ENCODE results near the gene BMPR1B.
"Not testable (repeated sequence)": the region's sequence is repeated elsewhere in the genome, so short reads cannot be mapped to it uniquely, and the experiment has no call there.

BMPR1B gene

DNA sequence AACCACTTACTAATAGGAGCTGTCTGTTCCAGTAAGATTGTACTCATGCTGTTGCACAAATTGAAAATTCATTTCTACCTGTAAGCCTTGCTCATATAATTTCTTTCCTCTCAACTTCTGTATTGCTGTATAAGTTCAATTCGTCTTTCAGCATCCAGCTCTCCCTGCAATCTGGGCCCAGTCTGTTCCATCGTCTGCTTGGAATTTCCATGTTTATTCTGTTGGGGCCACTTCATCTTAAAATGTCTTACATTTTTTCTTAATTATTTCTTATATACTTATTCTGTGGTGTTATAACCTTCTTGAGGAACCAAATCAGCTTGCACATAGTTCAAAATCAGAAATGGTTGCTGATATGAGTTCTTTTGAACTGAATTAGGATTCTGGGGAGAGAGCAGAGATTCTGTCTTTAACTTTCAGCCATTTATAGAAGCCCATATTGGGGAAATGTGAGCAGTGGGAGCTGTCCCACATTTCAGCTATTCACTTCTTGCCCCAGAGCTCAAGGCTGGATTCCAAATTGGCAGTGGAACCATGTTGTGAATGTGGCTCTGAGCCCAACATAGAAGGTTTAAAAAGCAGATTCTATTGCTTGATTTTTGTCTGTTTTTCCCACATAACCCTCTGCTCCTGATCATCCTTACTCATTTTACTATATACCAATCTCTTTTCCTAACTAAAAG is 291.9 kb downstream of the BMPR1B start:
- DNase-seq, result no peak

DNA sequence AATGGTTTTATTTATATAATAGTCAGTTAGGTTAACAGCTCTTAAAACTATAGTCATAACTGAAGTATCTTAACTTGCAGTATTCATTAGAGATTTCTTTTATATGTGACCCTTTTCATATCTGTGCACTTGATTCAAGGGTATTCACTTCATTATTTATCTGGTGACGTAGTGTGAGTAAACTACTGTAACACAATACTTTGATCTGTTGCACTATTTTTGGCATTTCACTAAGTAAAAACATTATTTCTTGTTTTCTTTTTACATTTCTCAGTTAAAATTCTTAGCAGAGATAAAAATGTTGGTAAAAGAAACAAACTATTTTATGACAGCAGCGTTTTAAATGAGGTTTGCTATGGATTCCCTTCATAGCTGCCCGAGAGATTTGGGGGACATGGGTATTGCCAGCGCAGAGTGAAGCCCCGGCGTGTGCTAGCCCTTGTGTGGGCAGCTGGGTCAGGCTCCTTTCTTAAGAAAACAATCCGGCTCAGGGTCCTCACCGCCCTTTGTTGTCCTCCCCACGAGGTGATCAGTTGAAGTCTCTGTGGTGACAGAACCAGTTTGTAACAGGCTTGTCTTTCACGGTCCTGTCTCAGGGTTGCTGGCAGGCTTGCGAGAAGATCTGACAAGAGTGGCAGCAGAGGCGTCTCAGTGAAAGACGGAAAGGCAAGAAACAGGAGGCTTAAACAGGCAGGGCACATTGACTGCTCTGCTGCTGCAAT is 293.4 kb downstream of the BMPR1B start:
- DNase-seq, result no peak

DNA sequence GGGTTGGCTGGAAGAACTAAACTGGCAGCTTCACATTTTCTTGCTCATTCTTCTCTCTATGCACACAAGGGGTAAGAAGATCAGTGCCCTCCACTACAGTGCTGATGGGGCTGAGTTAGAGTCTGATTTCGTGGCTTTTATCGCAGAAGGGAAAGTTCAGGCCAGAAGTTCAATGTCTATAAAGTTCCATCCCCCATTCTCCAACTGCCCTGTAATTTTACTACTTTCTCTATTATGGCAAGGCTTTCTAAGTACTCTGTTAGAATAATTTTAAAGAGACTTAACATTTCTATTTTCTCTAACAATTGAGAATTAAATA is 293.9 kb downstream of the BMPR1B start:
- DNase-seq, result no peak

DNA sequence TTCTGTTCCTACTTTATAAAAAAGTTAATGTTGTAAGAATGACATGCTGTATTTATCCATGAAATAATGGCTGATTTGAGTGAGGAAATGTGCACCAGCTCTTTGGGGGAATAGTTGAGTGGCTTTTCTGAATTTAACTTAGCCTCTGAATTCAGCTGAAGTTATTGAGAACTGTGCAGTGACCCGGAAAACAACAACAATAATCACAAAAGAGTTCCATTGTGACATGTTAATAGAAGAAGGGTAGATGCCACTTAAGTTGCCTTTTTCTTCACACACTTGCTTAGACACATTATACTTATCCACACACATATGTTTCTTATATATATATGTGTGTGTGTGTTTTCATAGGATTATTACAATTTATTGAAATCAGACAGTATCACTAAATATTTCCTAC is 301.2 kb downstream of the BMPR1B start:
- no peak for DNase-seq

DNA sequence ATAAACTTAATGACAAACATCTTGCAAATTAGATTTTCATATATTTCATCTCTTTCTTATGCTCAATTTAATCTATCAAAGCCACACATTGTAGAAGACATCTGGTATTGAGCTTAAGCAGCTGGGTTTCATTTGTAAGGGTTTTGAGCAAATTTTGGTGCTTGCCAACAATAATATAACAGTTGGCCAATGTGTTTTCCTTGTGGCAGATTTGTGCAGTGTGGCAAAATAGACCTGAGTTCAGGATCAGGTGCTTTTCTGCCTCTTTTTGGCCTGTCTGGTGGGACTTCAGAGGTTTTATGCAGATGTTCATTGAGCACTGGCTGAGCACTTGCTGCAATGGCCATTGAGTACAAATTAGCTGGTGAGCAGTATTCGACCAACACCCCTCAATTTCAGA is 301.9 kb downstream of the BMPR1B start:
- DNase-seq, result no peak

DNA sequence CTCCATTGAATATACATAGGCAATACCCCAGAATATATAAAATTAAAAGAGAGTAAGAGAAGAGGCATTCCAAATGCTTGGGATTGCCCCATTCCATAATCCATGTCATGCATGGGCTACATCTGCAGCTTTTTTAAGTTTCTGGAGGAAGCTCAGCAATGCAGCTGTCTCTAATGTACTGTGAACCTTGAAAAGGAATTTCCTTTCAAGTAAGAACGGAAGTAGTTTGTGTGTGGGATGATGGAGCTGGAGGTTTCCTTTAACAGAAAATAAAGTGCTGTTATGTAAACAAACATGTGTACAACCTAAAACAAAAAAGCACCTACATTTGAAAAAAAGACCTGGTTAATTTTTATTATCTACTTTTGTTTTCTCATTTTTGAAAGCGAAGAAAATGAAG is 303.5 kb downstream of the BMPR1B start:
- peak; percentile 51 for DNase-seq

DNA sequence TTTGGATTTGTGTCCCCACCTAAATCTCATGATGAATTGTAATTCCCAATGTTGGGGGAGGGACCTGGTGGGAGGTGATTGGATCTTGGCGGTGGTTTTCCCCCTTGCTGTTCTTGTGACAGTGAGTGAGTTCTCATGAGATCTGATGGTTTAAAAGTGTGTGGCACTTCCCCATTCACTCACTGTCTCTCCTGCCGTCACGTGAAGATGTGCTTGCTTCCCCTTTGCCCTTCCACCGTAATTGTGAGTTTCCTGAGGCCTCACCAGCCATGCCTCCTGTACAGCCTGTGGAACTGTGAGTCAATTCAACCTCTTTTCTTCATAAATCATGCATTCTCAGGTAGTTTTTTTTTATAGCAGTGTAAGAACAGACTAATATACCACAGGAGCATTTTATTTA is 304.0 kb downstream of the BMPR1B start:
- not testable (repeated sequence) for DNase-seq

DNA sequence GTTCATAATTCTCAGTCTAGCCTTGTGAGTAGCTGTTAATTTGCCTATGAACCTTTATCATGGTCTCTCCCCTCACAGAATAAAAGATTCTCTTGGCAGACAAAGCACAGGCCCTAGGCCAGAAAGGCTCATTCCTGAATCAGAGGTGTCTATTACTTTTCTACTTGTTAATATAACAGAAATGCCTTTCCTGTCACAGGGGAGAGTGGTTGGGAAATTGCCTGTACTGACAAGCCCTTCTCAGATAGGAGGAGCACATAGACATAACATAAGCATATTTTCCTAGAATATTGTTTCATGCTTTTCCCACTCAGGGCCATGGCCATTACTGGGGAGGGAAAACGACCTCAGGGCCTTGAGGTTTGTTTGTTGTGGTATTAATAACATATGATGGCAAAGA is 308.3 kb downstream of the BMPR1B start:
- no peak for DNase-seq

DNA sequence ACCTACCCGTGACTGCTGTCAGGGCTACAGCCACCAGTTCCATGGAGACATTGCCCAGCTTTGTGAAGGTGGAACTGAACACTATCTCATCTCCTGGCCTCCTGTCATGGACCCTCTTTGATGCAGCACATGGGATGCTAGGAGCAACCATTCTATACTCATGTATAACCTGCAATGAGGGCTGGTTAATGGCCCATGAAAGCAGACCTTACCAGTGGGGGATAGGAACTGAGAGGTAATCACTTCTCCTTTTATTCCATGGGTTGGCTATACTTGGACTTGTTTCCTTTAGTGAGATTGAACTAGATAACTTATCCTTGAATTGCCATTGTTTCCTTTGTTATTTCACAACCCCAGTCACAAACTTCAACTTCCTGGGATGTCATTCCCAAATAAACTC is 310.6 kb downstream of the BMPR1B start:
- no peak for DNase-seq

DNA sequence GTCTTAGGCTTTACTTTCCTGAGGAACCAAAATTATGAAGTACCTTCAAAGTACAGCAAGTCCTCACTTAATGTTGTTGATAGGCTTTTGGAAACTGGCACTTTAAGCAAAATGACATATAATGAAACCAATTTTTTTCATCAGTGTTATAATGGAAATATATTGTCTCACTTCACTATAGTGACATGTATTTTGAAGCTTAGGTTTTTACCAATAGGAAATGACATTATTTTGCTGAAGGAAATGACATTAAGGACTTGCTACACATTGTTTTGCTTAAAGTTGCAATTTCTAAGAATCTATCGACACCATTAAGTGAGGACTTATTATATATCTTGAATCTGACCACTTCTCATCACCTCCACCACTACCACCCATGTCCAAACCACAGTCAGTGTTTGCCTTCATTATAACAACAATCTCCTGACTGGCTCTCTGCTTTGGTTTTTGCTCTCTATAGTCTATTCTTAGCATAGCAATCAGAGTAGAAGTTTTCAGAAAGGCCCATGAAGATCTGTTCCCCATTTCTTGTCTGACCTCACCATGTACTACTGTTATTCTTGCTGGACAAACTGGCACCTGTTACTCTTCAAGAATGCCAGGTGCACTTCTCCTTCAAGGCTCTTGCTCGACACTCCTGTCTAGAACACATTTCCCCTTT is 311.2 kb downstream of the BMPR1B start:
- DNase-seq, result no peak

DNA sequence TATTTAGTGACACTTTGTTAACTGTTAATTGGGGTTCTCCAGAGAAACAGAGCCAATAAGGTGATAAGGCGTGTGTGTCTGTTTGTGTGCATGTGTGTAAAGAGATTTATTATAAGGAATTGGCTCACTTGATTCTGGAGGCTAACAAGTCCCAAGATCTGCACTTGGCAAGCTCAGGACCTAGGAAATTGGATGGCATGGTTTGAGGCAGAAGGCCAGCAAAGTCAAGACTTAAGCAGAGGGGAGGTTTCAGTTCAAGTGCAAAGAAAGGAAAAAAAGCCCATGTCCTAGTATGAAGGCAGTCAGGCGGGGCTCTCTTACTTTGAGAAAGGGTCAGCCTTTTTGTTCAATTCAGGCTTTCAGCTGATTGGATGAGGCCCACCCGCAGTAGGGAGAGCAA is 314.1 kb downstream of the BMPR1B start:
- DNase-seq, result no peak

DNA sequence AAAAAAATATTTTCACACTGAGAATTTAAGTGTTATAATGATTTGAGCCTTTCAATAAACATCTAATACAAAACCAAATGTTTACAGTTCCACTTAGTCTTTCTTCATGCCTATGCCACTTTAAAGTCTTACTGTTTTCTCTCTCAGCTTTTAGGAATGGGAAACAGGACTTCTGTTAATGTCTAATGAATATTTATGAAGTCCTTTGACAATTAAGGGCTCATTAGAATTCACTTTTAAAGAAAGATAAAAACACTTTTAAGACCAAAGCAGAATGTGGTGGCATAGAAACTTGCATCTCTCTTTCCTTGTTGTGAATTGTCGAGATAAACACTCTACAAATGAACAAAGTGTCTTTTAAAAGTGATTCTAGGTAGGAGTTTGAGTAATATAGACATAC is 315.9 kb downstream of the BMPR1B start:
- DNase-seq, result no peak

DNA sequence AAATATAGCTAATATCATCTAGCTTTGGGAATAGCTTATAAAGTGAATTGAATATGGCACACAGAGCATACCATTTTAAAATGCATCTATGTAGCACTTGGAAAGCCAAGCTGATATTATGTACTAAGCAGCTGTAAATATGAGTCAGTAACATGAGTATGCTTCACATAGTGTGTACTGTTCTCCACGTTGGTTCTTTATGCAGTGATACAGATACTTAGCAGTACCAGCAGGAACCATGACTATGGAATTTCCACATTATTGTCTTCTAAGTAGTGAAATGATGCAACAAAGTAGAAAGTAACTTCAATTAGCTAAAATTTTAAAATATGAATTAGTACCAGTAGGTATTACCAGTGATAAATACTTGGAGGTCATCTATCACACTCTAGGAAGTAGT is 320.1 kb downstream of the BMPR1B start:
- DNase-seq, result no peak

DNA sequence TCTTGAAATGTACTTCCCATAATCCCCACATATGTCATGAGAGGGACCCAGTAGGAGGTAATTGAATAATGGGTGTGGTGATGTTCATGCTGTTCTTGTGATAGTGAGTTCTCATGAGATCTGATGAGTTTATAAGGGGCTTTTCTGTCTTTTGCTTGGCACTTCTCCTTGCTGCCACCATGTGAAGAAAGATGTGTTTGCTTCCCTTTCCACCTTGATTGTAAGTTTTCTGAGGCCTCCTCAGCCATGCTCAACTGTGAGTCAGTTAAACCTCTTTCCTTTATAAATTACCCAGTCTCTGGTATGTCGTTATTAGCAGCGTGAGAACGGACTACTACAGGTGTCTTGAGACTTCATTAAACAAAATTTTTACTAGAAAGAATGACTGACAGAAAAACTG is 323.2 kb downstream of the BMPR1B start:
- no peak for DNase-seq

DNA sequence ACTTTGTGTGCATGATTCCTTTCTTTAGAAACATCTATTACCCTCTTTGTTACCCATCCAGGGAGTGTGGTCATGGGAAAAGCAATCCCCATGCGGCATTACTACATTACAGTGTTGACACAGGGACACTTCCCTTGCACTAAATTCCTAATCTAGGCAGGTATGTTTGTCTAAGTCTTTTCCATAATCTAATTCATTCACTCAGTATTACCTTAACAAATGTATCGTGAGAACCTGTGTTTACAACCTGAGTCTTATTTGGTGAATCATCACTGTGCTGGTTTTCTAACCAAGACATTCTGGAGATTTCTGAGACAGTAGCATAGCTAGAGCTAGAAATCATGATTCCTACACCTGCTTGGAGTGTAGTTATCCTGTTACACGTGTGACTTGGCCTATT is 326.8 kb downstream of the BMPR1B start:
- peak; percentile 10 for DNase-seq

DNA sequence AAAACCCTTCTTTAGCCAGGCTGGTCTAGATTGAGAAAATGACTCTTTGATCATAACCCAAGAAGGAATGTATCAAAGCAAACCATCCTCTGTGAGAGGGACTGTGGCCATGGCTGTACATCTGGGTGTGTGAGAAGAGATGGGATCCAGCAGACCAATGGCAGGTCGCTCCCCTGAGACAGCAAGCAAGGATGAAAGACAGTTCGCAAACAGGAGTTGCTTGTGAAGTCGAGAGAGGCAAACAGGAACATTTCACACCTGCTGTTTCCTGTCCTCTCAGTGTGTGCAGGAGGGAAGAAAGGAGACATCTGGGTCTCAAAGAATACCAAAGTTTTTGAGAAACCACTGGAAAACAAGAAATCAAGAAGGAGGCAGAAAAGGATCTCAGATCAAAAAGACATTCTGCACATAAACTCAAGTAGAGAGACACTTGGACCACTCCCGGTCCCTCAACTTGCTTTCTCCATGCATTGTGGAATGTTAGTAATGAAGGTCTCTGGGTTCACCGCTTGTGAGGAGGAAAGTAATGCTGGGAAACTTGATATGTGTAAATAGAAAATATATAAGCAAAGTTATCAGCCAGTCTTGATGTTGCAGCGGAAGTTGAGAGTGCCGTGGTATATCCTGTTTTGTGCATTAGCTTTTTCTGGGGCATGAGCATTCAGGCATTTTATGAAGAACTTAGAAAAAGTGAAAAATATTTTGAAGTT is 327.5 kb downstream of the BMPR1B start:
- no peak for DNase-seq

DNA sequence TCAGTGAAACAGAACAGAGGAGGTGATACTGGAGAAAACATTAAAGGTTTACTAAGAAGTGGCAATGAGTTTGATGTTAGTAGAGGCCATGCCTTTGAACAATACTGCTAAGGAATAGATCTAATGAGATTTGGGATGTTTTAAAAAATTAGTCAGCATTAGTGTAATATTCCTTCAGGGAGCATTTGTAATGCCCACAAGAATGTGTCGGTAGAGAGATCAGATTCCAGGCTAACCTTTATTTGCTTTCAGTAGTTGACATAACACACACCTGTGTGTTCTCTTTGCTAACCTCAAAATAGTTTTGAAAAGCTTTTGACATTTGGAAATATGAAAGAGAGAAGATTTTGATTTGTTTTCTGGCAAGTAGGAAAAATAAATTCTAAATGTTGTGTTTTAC is 328.8 kb downstream of the BMPR1B start:
- no peak for DNase-seq

DNA sequence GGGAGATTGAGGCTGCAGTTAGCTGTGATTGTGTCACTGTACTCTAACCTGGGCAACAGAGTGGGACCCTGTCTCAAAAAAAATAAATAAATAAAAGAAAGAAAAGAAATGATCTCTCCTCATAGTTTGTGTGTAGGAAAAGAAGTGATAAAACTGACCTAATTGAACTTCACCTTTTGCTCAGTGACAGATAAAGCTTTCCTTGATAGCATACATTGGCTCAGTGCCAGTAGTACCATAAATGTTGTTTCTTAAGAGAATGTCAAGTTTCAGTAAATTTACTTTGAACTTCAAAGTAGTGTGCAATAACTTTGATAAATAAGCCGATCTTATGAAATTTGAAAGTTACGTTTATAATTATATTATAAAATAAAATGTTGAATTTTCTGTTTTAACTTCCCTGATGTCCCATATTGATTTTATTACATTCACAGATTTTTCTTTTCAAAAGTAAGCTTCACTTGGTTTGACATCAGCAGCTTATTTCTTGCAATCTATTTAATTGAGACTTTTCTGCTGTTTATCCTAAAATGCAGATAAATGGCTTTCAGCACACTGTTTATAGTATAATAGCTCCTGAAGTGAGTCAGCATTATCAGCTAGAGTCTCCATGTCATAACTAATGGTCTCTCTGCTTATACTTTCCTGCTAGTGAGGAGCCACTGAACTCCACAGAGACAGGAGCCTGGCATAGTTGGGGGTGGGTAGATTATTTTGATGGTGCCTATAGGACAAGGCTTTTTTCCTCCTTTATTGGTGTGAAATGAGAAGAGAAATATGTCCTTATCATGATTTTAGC is 330.1 kb downstream of the BMPR1B start:
- no peak for DNase-seq

DNA sequence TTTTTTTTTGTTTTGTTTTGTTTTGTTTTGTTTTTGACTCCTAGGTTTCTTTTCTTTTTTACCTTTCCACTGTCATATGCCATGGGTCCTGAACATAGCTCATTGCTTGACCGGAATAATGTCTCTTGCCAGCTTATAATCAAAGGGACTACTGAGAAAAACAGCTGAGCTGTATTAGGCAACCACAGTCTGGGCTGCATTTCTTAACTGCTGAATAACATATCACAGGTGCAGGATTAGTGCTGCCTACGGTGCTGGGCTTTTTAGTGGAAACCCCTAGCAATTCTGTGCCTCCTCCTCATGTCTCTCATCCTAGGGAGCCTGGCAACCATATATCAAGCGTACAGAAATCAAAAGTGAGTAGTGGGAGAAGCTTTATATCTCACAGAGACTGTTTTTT is 333.5 kb downstream of the BMPR1B start:
- no peak for DNase-seq

DNA sequence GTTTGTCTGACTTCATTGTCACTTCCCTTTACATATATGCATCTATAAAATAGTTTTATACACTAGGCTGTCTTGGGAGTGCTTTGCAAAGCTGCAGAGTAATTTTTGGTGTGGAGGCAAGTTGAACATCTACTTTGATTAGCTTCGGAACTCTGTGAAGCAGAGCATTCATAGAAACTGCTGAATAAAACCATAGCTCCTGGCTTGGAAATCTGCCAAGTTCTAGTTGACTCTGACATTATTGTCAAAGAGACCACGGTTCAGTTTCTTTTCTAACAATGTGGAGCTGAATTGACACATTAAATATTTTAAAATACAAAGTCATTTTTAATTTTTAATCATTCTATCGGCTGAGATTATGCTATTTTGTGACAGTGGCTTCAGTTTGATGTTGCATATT is 335.0 kb downstream of the BMPR1B start:
- DNase-seq, result no peak

DNA sequence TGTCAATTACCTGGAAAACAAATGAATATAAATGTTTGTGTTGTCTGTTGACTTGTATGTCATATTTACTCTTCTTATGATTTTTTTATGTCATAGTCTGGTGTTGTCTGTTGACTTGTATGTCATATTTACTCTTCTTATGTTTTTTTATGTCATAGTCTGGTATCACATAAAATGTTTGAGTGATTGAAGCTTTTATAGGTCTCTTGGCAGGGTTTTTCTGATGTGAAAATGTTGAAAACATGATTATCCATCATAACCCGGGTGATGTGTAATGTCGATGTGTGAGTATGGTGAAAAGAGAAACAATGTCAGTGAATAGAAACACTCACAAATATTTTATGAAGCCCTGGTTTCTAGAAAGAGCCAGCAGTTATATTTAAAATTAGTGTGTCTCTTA is 335.7 kb downstream of the BMPR1B start:
- no peak for DNase-seq

DNA sequence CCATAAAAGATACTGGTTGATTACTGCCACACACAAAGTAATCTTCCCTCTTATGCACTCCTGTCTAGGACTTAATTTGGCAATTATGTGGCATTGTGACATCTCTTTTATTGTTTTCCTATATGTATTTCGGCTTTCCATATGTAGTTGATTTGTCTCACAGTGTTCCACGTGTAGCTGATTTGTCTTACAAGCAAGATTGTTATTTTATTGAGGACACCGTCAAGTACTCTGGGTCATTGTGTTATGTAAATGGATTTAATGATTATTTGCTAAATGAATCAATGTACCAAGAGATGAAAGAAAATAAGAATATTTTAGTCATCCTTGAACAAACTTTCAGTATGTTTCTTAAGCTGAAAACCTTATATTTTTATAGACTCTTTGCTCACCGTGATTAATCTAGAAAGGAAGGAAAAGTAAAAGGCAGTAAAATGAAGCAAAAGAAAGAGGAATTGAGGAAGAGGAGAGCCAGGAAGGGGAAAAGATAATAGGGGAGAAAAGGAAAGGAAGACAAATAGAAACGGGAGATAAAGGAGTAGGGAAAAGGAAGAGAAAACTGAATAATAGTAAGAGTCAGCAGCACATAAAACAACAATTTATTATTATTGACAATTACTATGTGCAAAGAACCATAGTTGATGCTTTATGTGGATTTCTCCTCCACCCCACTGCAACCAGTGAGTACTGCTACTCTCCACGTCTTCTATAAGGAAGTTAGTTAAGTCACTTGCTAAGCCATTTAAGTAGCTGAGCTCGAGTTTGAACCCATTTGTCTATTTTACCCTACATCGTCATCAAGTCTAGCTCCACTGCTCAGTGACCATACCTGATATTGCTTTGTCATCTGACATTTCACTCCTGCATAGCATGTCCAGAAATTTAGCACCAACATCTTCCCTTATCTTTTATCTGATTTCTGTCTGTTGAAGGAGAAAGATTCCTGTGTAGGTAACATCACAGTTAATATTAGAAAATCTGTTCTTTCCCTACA is 336.5 kb downstream of the BMPR1B start:
- no peak for DNase-seq
